Transverse colon (tissue), 4 donors: ENCODE measurements around the gene C3orf20.

Experiments
- CTCF ChIP-seq, 5 experiments: fragments of 200-600 bp in 3 of 5; fragments of 450-650 bp in 2 of 5; sonication (generic) in 3 of 5; IDR thresholded peaks; 1 replicate in 2 of 5; 2 replicates in 3 of 5; pipeline ENCODE4 v1.5.1; 2016 to 2017; ENCODE audit warnings: antibody characterized with exemption in 5 of 5, inconsistent platforms in 3 of 5, mild to moderate bottlenecking in 2 of 5, moderate library complexity in 1 of 5
- EP300 ChIP-seq: sonication (generic); formaldehyde crosslinking; IDR thresholded peaks from one replicate; pipeline ENCODE4 v1.6.1; 2017; ENCODE audit warnings: antibody characterized with exemption, low read depth
- POLR2A ChIP-seq: fragments of 450-650 bp; IDR thresholded peaks from one replicate; pipeline ENCODE4 v1.6.1; 2016; ENCODE audit warnings: antibody characterized with exemption, mild to moderate bottlenecking, moderate library complexity
- POLR2AphosphoS5 ChIP-seq, 3 donors: sonication (generic); formaldehyde crosslinking; IDR thresholded peaks; one replicate each; pipeline ENCODE4 v1.6.1; 2016; ENCODE audit warnings: antibody characterized with exemption in 3 of 3

GRCh38 chr3:14646589-14647413 is 28.1 kb upstream of the C3orf20 start:
- TF ChIP-seq CTCF (IDR thresholded peaks at IDR 0.05) (no peak), POLR2AphosphoS5 (IDR thresholded peaks at IDR 0.05) (no peak), POLR2A (no peak), EP300 (no peak)
